ENCODE data around the gene SHMT2.
A peak's percentile ranks its signal among the peaks of the same experiment; 100 is the strongest.

DNA sequence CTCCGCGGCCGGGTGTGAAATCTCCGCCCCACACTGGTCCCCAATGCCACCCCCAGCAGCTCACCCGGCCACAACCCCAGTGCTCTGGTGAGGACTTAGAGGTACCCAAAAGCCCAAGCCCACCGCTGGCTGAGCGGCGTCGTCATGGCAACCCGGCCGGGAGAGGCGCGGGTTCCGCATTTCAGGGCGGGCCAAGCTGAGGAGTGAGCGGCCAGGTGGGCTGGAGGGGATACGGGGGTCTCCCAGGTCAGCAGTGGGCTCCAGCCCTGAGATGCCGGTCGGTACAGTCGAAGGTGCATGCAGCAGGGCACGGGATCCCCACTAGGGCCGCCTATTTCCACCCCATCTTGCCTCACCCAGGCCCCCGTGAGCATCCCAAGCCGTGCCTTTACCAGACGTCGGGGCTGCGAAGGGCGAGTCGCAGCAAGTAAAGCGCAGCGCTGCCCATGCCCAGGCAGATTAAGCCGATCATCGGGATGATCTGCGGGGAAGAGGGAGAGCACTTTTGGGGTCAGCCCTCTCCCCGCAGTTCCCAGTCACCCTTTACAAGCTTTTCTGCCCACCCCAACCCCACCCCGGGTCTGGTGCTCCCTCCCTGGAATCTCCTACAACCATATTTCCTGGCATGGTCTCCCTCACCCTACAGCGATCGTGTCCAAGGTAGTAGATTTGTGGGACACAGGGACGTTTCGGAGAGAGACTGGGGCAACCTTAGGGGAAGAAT, 6.9 kb downstream of the SHMT2 start:
- TF ChIP-seq POLR2AphosphoS5 (IDR thresholded peaks at IDR 0.05; ENCODE audit: borderline replicate concordance, low read depth, low read length): peak; percentile 43; the same call in 1 of the 2 replicates
- TF ChIP-seq EZH2 (IDR thresholded peaks at IDR 0.05): no peak

All from SK-N-MC (cell line).